HepG2 (cell line): ENCODE data around the gene BEST2. TPM values are rescaled to one million over a fixed set of nuclear protein-coding genes. Genes with fewer than 3 reads are reported as not detected.

Experiments
- AKAP8 ChIP-seq: sonication (generic); formaldehyde crosslinking; IDR thresholded peaks from 2 replicates; pipeline ENCODE4 v1.5.1; 2020; ENCODE audit warnings: mild to moderate bottlenecking, missing genetic modification reagents
- ATF1 ChIP-seq: IDR thresholded peaks from 2 replicates; pipeline ENCODE4 v1.6.1; 2016; ENCODE audit warnings: mild to moderate bottlenecking, control low read depth
- DPF2 ChIP-seq: sonication (generic); formaldehyde crosslinking; IDR thresholded peaks from 2 replicates; pipeline ENCODE4 v1.4.0; 2020; ENCODE audit warnings: mild to moderate bottlenecking, low read depth, missing genetic modification reagents, borderline replicate concordance
- EHMT2 ChIP-seq: fragments of 200-600 bp; sonication (generic); IDR thresholded peaks from 2 replicates; pipeline ENCODE4 v1.7.0; 2017; ENCODE audit warnings: antibody characterized with exemption, low read depth, low read length, borderline replicate concordance
- HES4 ChIP-seq: sonication (generic); formaldehyde crosslinking; IDR thresholded peaks from 2 replicates; pipeline ENCODE4 v1.9.0; 2021; ENCODE audit warnings: mild to moderate bottlenecking, missing genetic modification reagents, borderline replicate concordance
- HOXA5 ChIP-seq: sonication (generic); formaldehyde crosslinking; IDR thresholded peaks from 2 replicates; pipeline ENCODE4 v1.4.0; 2020; ENCODE audit warnings: missing genetic modification reagents
- KAT7 ChIP-seq: IDR thresholded peaks from 2 replicates; pipeline ENCODE4 v1.6.1; 2018; ENCODE audit warnings: borderline replicate concordance, missing compliant biosample characterization
- KDM6A ChIP-seq: IDR thresholded peaks from 2 replicates; pipeline ENCODE4 v1.6.1; 2016; ENCODE audit warnings: low read depth
- KLF11 ChIP-seq: IDR thresholded peaks from 2 replicates; pipeline ENCODE4 v1.6.1; 2016; ENCODE audit warnings: missing compliant biosample characterization
- KLF9 ChIP-seq: IDR thresholded peaks from 2 replicates; pipeline ENCODE4 v1.6.1; 2016; ENCODE audit warnings: low read depth
- NCOR1 ChIP-seq: fragments of 200-600 bp; sonication (generic); IDR thresholded peaks from 2 replicates; pipeline ENCODE4 v1.7.0; 2017; ENCODE audit warnings: antibody characterized with exemption, low read length, borderline replicate concordance
- NFE2L1 ChIP-seq: sonication (generic); formaldehyde crosslinking; IDR thresholded peaks from 2 replicates; pipeline ENCODE4 v1.4.0; 2020; ENCODE audit warnings: missing genetic modification reagents, mild to moderate bottlenecking, borderline replicate concordance
- RFX5 ChIP-seq: IDR thresholded peaks from 2 replicates; pipeline ENCODE4 v1.6.1; 2011; ENCODE audit warnings: low read depth, low read length, improper control_type of control experiment
- YEATS2 ChIP-seq: sonication (generic); formaldehyde crosslinking; IDR thresholded peaks from 2 replicates; pipeline ENCODE4 v1.4.0; 2020; ENCODE audit warnings: missing genetic modification reagents, borderline replicate concordance
- ZMYM4 ChIP-seq: sonication (generic); formaldehyde crosslinking; IDR thresholded peaks from 2 replicates; pipeline ENCODE4 v1.8.1; 2023; ENCODE audit warnings: mild to moderate bottlenecking, missing genetic modification reagents
- ZNF460 ChIP-seq: sonication (generic); formaldehyde crosslinking; IDR thresholded peaks from 2 replicates; pipeline ENCODE4 v1.5.1; 2020; ENCODE audit warnings: missing genetic modification reagents, mild to moderate bottlenecking, borderline replicate concordance
- ZNF510 ChIP-seq: sonication (generic); formaldehyde crosslinking; IDR thresholded peaks from 2 replicates; pipeline ENCODE4 v1.4.0; 2020; ENCODE audit warnings: low read depth, mild to moderate bottlenecking, missing genetic modification reagents
- ZNF605 ChIP-seq: sonication (generic); formaldehyde crosslinking; IDR thresholded peaks from 2 replicates; pipeline ENCODE4 v1.8.0; 2022; ENCODE audit warnings: mild to moderate bottlenecking, missing genetic modification reagents
- ZNF709 ChIP-seq: sonication (generic); formaldehyde crosslinking; IDR thresholded peaks from 2 replicates; pipeline ENCODE4 v1.5.0; 2020; ENCODE audit warnings: mild to moderate bottlenecking, missing genetic modification reagents
- ZNF83 ChIP-seq: sonication (generic); formaldehyde crosslinking; IDR thresholded peaks from 2 replicates; pipeline ENCODE4 v1.4.0; 2020; ENCODE audit warnings: missing genetic modification reagents, mild to moderate bottlenecking, borderline replicate concordance
- ZNF850 ChIP-seq: sonication (generic); formaldehyde crosslinking; conservative IDR thresholded peaks from 2 replicates; pipeline ENCODE4 v1.9.0; 2021; ENCODE audit warnings: mild to moderate bottlenecking, missing genetic modification reagents
- polyA plus RNA-seq, 8 experiments: library from polyadenylated mRNA; depleted of rRNA in 3 of 8; stranded (reverse) in 7 of 8; unstranded in 1 of 8; fragments of >200 nt; fragmentation: Illumina TruSeq in 4 of 8; extraction: Trizol in 4 of 8; gene quantifications; 2 replicates each; pipeline versions ENCODE4 v1.2.1 to v1.2.3, GENCODE V29; 2011 to 2016; ENCODE audit warnings: low read depth in 4 of 8, missing spikeins in 1 of 8, mixed read lengths in 1 of 8; ENCODE audit not compliant: insufficient read depth in 1 of 8
- total RNA-seq, 5 experiments: library from RNA; depleted of rRNA; stranded (reverse); fragments of >200 nt; fragmentation: Illumina TruSeq; extraction: Trizol; gene quantifications; 2 replicates each; pipeline ENCODE4 v1.2.3, GENCODE V29; 2016; ENCODE audit warnings: low read depth in 1 of 5
- TF ChIP-seq, protein P1 (sequence below), 2 experiments: sonication (generic) in 1 of 2; formaldehyde crosslinking in 1 of 2; IDR thresholded peaks; 2 replicates each; pipeline versions ENCODE4 v1.6.1 to v1.9.0; 2014 to 2022; ENCODE audit warnings: antibody characterized with exemption in 1 of 2, borderline replicate concordance in 1 of 2, inconsistent platforms in 1 of 2, low read depth in 1 of 2, missing genetic modification reagents in 1 of 2
- TF ChIP-seq, protein P2 (sequence below): sonication (generic); formaldehyde crosslinking; IDR thresholded peaks from 2 replicates; pipeline ENCODE4 v1.9.0; 2021; ENCODE audit warnings: missing genetic modification reagents, borderline replicate concordance

The BEST2 gene
- total and polyA plus RNA-seq, 2 of the 13 experiments (the other 11 are each of a cell fraction or from before 2014, with no cell fraction given): not detected

DNA sequence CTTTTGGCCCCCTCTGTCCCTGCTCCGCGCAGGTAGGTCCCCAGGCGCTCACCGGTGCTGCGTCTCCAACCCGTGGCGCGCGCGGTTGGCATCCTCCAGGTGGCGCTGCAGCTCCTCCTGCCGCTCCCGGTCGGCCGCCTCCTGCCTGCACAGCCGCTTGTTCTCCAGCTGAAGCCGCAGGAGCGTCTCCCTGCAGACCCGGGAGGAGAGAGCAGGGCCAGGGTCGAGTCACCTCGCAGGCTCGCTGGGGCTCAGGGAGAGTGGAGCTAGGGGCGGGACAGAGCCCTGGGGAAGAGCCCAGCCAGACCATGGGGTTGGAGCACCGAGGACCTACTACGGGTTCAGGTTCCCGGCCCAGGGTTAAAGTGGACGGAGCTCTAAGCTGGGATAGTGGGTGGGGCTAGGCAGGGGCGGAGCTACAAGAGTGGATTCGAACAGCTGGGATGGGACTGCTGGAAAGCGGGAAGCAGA is 14.5 kb downstream of the BEST2 start (continued):
- TF ChIP-seq, protein P1, sequence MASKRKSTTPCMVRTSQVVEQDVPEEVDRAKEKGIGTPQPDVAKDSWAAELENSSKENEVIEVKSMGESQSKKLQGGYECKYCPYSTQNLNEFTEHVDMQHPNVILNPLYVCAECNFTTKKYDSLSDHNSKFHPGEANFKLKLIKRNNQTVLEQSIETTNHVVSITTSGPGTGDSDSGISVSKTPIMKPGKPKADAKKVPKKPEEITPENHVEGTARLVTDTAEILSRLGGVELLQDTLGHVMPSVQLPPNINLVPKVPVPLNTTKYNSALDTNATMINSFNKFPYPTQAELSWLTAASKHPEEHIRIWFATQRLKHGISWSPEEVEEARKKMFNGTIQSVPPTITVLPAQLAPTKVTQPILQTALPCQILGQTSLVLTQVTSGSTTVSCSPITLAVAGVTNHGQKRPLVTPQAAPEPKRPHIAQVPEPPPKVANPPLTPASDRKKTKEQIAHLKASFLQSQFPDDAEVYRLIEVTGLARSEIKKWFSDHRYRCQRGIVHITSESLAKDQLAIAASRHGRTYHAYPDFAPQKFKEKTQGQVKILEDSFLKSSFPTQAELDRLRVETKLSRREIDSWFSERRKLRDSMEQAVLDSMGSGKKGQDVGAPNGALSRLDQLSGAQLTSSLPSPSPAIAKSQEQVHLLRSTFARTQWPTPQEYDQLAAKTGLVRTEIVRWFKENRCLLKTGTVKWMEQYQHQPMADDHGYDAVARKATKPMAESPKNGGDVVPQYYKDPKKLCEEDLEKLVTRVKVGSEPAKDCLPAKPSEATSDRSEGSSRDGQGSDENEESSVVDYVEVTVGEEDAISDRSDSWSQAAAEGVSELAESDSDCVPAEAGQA (IDR thresholded peaks at IDR 0.05; ENCODE audit: low read depth): no peak
- TF ChIP-seq, protein P1 (CRISPR knock-in tag; IDR thresholded peaks at IDR 0.05; ENCODE audit: borderline replicate concordance): no peak
- no peak for TF ChIP-seq NCOR1
- peak; percentile 66; the same call in 1 of the 2 replicates for TF ChIP-seq YEATS2 (CRISPR knock-in tag)
- peak; percentile 81; the same call in 1 of the 2 replicates for TF ChIP-seq ZNF605 (CRISPR knock-in tag)
- TF ChIP-seq ZNF510 (CRISPR knock-in tag): no peak
- TF ChIP-seq AKAP8 (CRISPR knock-in tag): no peak
- TF ChIP-seq NFE2L1 (CRISPR knock-in tag): no peak
- no peak for TF ChIP-seq KDM6A
- no peak for TF ChIP-seq ZNF460
- no peak for TF ChIP-seq KLF11 (CRISPR knock-in tag)
- no peak for TF ChIP-seq KAT7 (CRISPR knock-in tag)
- no peak for TF ChIP-seq ZNF850 (CRISPR knock-in tag)
- no peak for TF ChIP-seq ATF1
- peak; percentile 49; the same call in 1 of the 2 replicates for TF ChIP-seq ZNF83 (CRISPR knock-in tag)
- no peak for TF ChIP-seq ZMYM4
- no peak for TF ChIP-seq RFX5
- TF ChIP-seq HOXA5 (CRISPR knock-in tag): 0 out of 2 replicates have a peak, but pooled peaks have one; percentile 49
- TF ChIP-seq KLF9 (CRISPR knock-in tag): no peak
- TF ChIP-seq ZNF709: no peak
- no peak for TF ChIP-seq DPF2 (CRISPR knock-in tag)
- TF ChIP-seq, protein P2, sequence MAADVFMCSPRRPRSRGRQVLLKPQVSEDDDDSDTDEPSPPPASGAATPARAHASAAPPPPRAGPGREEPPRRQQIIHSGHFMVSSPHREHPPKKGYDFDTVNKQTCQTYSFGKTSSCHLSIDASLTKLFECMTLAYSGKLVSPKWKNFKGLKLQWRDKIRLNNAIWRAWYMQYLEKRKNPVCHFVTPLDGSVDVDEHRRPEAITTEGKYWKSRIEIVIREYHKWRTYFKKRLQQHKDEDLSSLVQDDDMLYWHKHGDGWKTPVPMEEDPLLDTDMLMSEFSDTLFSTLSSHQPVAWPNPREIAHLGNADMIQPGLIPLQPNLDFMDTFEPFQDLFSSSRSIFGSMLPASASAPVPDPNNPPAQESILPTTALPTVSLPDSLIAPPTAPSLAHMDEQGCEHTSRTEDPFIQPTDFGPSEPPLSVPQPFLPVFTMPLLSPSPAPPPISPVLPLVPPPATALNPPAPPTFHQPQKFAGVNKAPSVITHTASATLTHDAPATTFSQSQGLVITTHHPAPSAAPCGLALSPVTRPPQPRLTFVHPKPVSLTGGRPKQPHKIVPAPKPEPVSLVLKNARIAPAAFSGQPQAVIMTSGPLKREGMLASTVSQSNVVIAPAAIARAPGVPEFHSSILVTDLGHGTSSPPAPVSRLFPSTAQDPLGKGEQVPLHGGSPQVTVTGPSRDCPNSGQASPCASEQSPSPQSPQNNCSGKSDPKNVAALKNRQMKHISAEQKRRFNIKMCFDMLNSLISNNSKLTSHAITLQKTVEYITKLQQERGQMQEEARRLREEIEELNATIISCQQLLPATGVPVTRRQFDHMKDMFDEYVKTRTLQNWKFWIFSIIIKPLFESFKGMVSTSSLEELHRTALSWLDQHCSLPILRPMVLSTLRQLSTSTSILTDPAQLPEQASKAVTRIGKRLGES: no peak
- no peak for TF ChIP-seq EHMT2
- no peak for TF ChIP-seq HES4 (CRISPR knock-in tag)
